ENCODE data around the gene TCFL5.

Gene TCFL5

GRCh38 chr20:62879275-62880146, 17.9 kb upstream of the TCFL5 start:
- Histone ChIP-seq H2AFZ (no peak overlapping the region), H3K9ac (no peak overlapping the region), H3K4me2 (ENCODE audit: low read length) (no peak overlapping the region), H3K4me1 (no peaks in the 10 kb centered on the region), H3K27ac (no peak overlapping the region), H3K79me2 (no peaks in the 10 kb centered on the region), H3K9me3 (ENCODE audit: control insufficient read depth, low read length) (no peaks in the 10 kb centered on the region), H3K36me3 (ENCODE audit: control insufficient read depth, insufficient read depth, low read length) (no peaks in the 10 kb centered on the region), H3K27me3 (ENCODE audit: control insufficient read depth, insufficient read depth, low read length) (no peaks in the 10 kb centered on the region), H3K4me3 (ENCODE audit: low read depth, low read length) (no peak overlapping the region)
- TF ChIP-seq CTCF (IDR thresholded peaks at IDR 0.05): no peak

GRCh38 chr20:62878244-62879038, 16.8 kb upstream of the TCFL5 start:
- Histone ChIP-seq H3K36me3 (ENCODE audit: control insufficient read depth, insufficient read depth, low read length) (no peaks in the 10 kb centered on the region), H3K79me2 (no peaks in the 10 kb centered on the region), H3K9ac (no peak overlapping the region), H3K4me1 (no peaks in the 10 kb centered on the region), H3K27me3 (ENCODE audit: control insufficient read depth, insufficient read depth, low read length) (no peaks in the 10 kb centered on the region), H3K4me2 (ENCODE audit: low read length) (no peak overlapping the region), H3K27ac (no peak overlapping the region), H3K9me3 (ENCODE audit: control insufficient read depth, low read length) (no peaks in the 10 kb centered on the region), H3K4me3 (ENCODE audit: low read depth, low read length) (no peak overlapping the region), H2AFZ (no peak overlapping the region)
- no peak for TF ChIP-seq CTCF (IDR thresholded peaks at IDR 0.05)

GRCh38 chr20:62876902-62877816, 15.5 kb upstream of the TCFL5 start:
- H3K79me2 ChIP-seq: no peaks in the 10 kb centered on the region
- no peak overlapping the region for H3K27ac ChIP-seq
- no peaks in the 10 kb centered on the region for H3K36me3 ChIP-seq (ENCODE audit: control insufficient read depth, insufficient read depth, low read length)
- H3K9ac ChIP-seq: no peak overlapping the region
- TF ChIP-seq CTCF (IDR thresholded peaks at IDR 0.05): no peak
- no peak overlapping the region for H3K4me3 ChIP-seq (ENCODE audit: low read depth, low read length)
- H3K9me3 ChIP-seq (ENCODE audit: control insufficient read depth, low read length): no peaks in the 10 kb centered on the region
- H3K4me2 ChIP-seq (ENCODE audit: low read length): no peak overlapping the region
- no peak overlapping the region for H2AFZ ChIP-seq
- no peaks in the 10 kb centered on the region for H3K27me3 ChIP-seq (ENCODE audit: control insufficient read depth, insufficient read depth, low read length)
- H3K4me1 ChIP-seq: no peaks in the 10 kb centered on the region

- no peak for TF ChIP-seq CTCF (IDR thresholded peaks at IDR 0.05)
- Histone ChIP-seq H3K4me2 (ENCODE audit: low read length) (no peak overlapping the region), H3K9me3 (ENCODE audit: control insufficient read depth, low read length) (no peaks in the 10 kb centered on the region), H3K27ac (no peak overlapping the region), H2AFZ (no peak overlapping the region), H3K9ac (no peak overlapping the region), H3K4me1 (no peaks in the 10 kb centered on the region), H3K4me3 (ENCODE audit: low read depth, low read length) (no peak overlapping the region), H3K27me3 (ENCODE audit: control insufficient read depth, insufficient read depth, low read length) (no peaks in the 10 kb centered on the region), H3K79me2 (no peaks in the 10 kb centered on the region), H3K36me3 (ENCODE audit: control insufficient read depth, insufficient read depth, low read length) (no peaks in the 10 kb centered on the region)
These were observed 14.9 kb upstream of the TCFL5 start for GRCh38 chr20:62876501-62876901.

Data from parathyroid adenoma (tissue), 2 donors.